T-helper 2 cell treated with Interferon-gamma antibody and Interleukin-4, amounts not matched to agents 5 μg/mL and 100 μg/mL, for 36 hours (primary cell): ENCODE data around the gene ZNF281.

Source experiments
- DNase-seq: peaks from one replicate; pipeline ENCODE4 v3.0.0; 2021; ENCODE audit warnings: low spot score
- H3K27ac Mint-ChIP-seq: one replicate; pipeline ENCODE4 v1.8.0; 2021; ENCODE audit warnings: mild to moderate bottlenecking, mixed read lengths
- H3K27me3 Mint-ChIP-seq: one replicate; pipeline ENCODE4 v1.8.0; 2021; ENCODE audit warnings: low read depth, mixed read lengths
- H3K36me3 Mint-ChIP-seq: one replicate; pipeline ENCODE4 v1.8.0; 2021; ENCODE audit warnings: low read depth, mixed read lengths
- H3K4me1 Mint-ChIP-seq: one replicate; pipeline ENCODE4 v1.8.0; 2021; ENCODE audit warnings: low read depth, mixed read lengths
- H3K4me3 Mint-ChIP-seq: one replicate; pipeline ENCODE4 v1.8.0; 2022; ENCODE audit warnings: mild to moderate bottlenecking, moderate library complexity, mixed read lengths
- H3K9me3 Mint-ChIP-seq: one replicate; pipeline ENCODE4 v1.8.0; 2021; ENCODE audit warnings: mixed read lengths

The ZNF281 gene, protein sequence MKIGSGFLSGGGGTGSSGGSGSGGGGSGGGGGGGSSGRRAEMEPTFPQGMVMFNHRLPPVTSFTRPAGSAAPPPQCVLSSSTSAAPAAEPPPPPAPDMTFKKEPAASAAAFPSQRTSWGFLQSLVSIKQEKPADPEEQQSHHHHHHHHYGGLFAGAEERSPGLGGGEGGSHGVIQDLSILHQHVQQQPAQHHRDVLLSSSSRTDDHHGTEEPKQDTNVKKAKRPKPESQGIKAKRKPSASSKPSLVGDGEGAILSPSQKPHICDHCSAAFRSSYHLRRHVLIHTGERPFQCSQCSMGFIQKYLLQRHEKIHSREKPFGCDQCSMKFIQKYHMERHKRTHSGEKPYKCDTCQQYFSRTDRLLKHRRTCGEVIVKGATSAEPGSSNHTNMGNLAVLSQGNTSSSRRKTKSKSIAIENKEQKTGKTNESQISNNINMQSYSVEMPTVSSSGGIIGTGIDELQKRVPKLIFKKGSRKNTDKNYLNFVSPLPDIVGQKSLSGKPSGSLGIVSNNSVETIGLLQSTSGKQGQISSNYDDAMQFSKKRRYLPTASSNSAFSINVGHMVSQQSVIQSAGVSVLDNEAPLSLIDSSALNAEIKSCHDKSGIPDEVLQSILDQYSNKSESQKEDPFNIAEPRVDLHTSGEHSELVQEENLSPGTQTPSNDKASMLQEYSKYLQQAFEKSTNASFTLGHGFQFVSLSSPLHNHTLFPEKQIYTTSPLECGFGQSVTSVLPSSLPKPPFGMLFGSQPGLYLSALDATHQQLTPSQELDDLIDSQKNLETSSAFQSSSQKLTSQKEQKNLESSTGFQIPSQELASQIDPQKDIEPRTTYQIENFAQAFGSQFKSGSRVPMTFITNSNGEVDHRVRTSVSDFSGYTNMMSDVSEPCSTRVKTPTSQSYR

DNA sequence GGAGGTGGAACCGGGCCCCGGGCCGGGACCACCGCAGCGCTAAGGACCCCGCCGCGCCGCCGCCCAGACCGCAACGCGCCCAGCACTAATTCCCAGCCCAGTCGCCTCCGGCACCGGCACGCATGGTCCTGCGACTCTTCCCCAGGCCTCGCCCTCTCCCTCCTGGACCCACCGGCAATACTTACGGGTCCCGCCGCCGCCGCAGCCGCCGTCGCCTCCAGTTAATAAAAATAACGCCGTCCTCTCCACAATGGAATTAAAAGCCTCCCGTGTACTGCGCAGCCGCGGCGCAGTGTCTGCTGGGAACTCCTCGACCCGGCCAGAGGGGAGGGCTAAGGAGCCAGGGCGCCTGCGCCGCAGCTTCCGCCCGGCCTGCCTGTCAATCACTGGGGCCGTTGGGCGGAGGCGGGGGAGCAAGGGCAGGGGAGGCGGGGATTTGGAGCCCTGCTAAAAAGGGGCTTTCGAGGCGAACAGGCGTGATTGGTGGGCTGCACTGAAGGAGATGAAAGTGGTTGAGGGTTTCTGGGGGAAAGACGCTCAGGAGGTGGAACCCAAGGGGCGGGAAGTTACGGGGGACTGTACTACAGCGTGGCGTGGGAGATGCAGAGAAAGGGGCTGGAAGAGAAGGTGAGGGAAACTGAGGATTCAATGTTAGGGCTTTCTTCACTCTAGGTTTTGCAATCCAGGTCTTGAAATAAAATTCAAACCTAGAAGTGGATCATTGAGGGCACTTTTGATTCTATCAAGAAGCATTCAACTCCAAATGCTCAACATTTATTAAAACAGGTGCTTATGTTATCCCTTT is at the start of gene ZNF281:
TSS of gene ZNF281 (minus strand) at position 276 of the 805 bp plus-strand sequence. CDS start 331 bp downstream, outside the sequence.
- Mint-ChIP-seq H3K36me3 (peaks cover 41% of the 10 kb centered on the region), H3K4me1 (peaks cover 43% of the 10 kb centered on the region), H3K9me3 (no peaks in the 10 kb centered on the region), H3K4me3 (peak within 1 kb of the TSS; percentile 95), H3K27ac (peak within 1 kb of the TSS; percentile 92), H3K27me3 (peaks cover 8% of the 10 kb centered on the region)
- peak; percentile 94 for DNase-seq

DNA sequence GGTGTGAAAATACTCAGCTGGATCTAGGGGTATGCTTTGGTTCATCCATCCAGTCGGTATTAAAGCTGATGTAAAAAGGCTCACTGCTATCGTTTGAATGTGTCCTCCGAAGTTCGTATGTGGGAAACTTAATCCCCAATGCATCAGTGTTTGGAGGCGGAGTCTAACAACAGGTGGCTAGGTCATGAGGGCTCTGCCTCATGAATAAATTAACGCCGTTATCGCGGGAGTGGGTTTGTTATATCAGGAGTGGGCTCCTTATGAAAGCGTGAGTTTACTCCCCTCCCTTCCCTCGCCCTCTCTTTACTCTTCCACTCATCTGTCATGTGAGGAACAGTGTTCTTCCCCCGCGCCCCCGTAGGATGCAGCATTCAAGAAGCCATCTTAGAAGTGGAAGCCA is 48.9 kb upstream of the ZNF281 start:
- Mint-ChIP-seq H3K4me3 (no peak overlapping the region), H3K36me3 (no peaks in the 10 kb centered on the region), H3K27ac (no peak overlapping the region), H3K27me3 (peaks cover 4% of the 10 kb centered on the region), H3K9me3 (no peaks in the 10 kb centered on the region), H3K4me1 (no peaks in the 10 kb centered on the region)
- DNase-seq, result no peak

DNA sequence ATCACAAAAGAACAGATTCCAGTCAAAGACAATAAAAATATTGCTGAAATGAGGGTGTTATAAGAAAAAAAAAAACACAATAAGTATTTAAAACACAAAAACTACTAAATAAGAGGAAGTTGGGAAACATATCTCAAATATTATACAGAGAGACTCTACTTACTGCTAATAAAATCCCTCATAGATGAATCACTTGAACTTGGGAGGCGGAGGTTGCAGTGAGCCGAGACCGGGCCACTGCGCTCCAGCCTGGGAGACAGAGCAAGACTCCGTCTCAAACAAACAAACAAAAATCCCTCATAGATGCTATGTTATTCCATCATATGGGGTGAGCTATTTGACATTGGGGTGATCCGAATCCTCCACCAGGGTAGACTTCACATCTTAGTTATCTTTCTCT is 48.0 kb upstream of the ZNF281 start:
- Mint-ChIP-seq H3K27ac (no peak overlapping the region), H3K9me3 (no peaks in the 10 kb centered on the region), H3K36me3 (no peaks in the 10 kb centered on the region), H3K4me3 (no peak overlapping the region), H3K4me1 (no peaks in the 10 kb centered on the region), H3K27me3 (peaks cover 2% of the 10 kb centered on the region)
- no peak for DNase-seq

DNA sequence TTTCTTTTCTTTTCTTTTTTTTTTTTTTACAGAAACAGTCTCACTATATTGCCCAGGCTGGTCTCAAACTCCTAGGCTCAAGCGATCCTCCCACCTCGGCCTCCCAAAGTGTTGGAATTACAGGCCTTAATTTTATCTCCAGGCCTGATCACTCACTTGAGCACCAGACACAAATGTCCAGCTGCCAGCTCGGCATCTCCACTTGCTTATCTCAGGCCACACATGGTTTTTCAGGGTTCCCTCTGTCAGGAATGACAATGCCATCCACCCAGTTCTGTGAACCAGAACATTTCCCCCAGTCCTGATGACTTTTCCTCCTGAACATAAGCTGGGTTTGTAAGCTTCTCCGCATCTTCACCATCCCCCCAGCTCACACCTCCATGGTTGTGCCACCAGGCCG is 44.6 kb upstream of the ZNF281 start:
- Mint-ChIP-seq H3K27me3 (peaks cover 3% of the 10 kb centered on the region), H3K27ac (no peak overlapping the region), H3K36me3 (no peaks in the 10 kb centered on the region), H3K4me1 (no peaks in the 10 kb centered on the region), H3K9me3 (no peaks in the 10 kb centered on the region), H3K4me3 (no peak overlapping the region)
- DNase-seq, result no peak

DNA sequence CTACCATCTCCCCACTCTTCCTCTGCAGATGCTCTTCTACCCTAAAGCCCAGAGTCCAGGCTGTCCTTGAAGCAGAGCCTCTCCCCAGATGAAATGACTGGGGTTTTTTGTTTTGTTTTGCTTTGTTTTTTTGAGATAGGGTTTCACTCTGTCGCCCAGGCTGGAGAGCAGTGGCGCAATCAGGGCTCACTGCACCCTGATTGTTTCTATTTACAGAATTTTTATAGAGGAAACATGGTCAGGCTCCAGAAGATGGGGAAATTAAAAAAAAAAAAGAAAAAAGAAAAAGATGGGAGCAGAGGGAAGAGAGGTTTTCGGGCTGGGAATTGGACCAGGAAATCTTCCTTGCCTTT is 43.7 kb upstream of the ZNF281 start:
- H3K36me3 Mint-ChIP-seq, result no peaks in the 10 kb centered on the region
- no peak overlapping the region for H3K4me3 Mint-ChIP-seq
- DNase-seq, result no peak
- no peaks in the 10 kb centered on the region for H3K9me3 Mint-ChIP-seq
- H3K27ac Mint-ChIP-seq, result no peak overlapping the region
- peaks cover 3% of the 10 kb centered on the region for H3K27me3 Mint-ChIP-seq
- H3K4me1 Mint-ChIP-seq, result no peaks in the 10 kb centered on the region

DNA sequence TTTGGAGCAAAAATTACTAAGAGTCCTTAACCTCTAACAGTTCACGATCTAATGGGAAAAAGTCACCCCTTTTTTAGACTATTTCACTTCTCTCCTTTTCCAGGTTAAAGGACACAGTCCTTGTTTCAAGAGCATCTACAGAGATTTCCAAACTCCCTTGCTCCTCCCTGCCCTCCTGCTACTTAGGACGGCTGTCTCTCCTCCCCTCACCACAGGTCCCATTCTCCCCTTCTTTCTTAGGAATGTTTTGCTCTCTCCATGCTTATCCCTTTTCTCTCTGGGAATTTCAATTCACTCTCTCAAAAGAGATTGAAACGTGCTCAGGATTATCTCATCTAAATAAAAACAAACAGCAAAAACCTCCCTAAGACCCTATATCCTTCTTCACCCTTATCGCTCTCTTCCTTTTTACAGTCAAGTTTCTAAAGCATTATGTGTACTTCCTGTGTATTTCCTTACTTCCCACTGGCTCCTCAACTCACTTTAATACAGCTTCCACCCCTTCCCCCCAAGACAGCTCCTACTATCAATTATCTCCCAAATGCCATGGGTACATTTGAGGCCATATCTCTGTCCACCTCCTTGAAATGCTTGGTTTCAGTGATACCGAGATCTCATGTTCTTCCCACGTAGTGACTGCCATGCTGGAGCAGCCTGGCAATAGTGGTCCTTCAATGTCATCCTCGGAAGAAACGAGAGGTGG is 43.2 kb upstream of the ZNF281 start:
- H3K9me3 Mint-ChIP-seq, result no peaks in the 10 kb centered on the region
- peaks cover 4% of the 10 kb centered on the region for H3K4me1 Mint-ChIP-seq
- DNase-seq, result no peak
- H3K36me3 Mint-ChIP-seq, result peaks cover 1% of the 10 kb centered on the region
- peaks cover 3% of the 10 kb centered on the region for H3K27me3 Mint-ChIP-seq
- no peak overlapping the region for H3K4me3 Mint-ChIP-seq
- H3K27ac Mint-ChIP-seq, result no peak overlapping the region

DNA sequence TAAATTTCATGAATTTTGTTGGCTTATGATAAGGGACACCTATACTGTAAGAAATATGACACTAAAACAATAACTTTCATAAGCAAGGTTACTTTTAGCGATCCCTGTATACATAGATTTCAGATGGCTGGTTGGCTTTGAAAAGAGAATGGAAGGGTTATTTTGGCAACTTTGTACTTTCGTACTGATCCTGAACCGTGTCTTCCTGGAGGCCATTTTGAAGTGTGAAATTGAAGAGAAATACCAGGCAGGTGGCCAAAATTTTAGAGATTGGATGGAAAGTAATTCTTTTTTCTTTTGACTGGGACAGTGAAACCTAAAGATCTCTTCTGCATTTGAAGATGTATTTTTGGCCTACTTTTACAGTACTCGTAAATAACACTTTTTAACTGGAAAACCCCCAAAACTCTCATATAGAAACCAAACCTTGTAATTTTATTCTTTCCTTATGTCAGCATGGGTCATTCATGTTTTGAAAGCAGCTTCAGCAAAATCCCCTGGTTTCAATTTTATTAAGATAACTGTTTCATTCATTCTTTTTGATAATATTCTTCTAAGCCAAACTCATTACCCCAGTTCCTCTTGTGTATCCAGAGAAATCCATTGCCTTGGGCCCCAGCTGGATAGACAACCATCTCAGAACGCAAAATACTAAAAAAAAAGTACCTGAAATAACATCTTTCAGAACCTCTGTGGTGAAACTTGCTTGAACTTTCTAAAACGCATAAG is 38.4 kb upstream of the ZNF281 start:
- Mint-ChIP-seq H3K36me3 (peaks cover 2% of the 10 kb centered on the region), H3K4me3 (no peak overlapping the region), H3K9me3 (no peaks in the 10 kb centered on the region), H3K27ac (peak overlapping the region; percentile 49), H3K4me1 (peaks cover 10% of the 10 kb centered on the region), H3K27me3 (peaks cover 3% of the 10 kb centered on the region)
- peak; percentile 13 for DNase-seq

DNA sequence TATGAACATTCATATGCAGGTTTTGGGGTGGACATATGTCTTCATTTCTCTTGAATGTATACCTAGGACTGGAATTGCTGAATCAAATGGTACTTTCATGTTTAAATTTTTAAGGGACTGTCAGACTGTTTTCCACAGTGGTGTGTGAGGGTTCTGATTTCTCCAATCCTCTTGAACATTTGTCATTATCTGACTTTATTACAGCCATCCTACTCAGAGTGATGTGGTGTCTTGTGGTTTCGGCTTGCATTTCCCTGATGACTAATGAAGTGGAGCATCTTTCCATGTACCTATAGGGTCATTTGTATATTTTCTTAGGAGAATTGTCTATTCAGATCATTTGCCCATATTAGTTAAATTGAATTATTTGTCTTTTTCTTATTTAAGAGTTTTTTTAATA is 35.4 kb upstream of the ZNF281 start:
- Mint-ChIP-seq H3K27me3 (no peaks in the 10 kb centered on the region), H3K4me3 (no peak overlapping the region), H3K36me3 (peaks cover 2% of the 10 kb centered on the region), H3K27ac (no peak overlapping the region), H3K9me3 (no peaks in the 10 kb centered on the region), H3K4me1 (peaks cover 10% of the 10 kb centered on the region)
- DNase-seq, result peak; percentile 48

DNA sequence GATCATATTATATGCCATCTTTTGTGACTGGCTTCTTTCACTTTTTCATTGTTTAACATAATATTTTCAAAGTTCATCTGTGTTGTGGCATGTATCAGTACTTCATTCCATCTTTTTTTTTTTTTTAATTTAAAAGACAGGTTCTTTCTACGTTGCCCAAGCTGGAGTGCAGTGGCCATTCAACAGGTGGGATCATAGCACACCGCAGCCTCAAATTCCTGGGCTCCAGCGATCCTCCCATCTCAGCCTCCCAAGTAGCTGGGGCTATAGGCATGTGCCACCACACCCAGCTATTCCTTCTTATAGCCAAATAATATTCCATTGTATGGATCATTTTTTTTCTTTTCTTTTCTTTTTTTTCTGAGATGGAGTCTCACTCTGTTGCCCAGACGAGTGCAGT is 34.6 kb upstream of the ZNF281 start:
- Mint-ChIP-seq H3K27ac (no peak overlapping the region), H3K27me3 (no peaks in the 10 kb centered on the region), H3K4me1 (peaks cover 10% of the 10 kb centered on the region), H3K9me3 (no peaks in the 10 kb centered on the region), H3K36me3 (peaks cover 2% of the 10 kb centered on the region), H3K4me3 (no peak overlapping the region)
- no peak for DNase-seq

DNA sequence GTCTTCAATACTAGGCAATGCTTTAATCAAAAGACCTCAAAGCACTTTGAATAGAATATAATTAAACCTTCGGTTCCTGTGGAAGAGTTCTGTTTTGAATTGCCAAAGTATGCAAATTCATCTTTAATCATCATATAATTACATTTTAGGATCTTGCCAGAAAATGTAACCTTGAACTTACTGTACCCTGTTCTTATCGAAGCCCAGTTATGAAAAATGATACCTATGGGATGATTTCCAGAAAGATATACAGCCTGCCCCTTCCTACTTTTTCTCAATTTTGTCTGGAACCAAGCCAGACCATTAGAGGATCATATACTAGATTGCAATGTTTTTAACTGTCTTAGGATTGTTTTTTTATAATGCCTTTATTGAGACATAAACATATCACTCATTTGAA is 34.0 kb upstream of the ZNF281 start:
- Mint-ChIP-seq H3K4me3 (no peak overlapping the region), H3K27ac (no peak overlapping the region), H3K9me3 (no peaks in the 10 kb centered on the region), H3K27me3 (no peaks in the 10 kb centered on the region), H3K36me3 (peaks cover 2% of the 10 kb centered on the region), H3K4me1 (peaks cover 12% of the 10 kb centered on the region)
- no peak for DNase-seq

DNA sequence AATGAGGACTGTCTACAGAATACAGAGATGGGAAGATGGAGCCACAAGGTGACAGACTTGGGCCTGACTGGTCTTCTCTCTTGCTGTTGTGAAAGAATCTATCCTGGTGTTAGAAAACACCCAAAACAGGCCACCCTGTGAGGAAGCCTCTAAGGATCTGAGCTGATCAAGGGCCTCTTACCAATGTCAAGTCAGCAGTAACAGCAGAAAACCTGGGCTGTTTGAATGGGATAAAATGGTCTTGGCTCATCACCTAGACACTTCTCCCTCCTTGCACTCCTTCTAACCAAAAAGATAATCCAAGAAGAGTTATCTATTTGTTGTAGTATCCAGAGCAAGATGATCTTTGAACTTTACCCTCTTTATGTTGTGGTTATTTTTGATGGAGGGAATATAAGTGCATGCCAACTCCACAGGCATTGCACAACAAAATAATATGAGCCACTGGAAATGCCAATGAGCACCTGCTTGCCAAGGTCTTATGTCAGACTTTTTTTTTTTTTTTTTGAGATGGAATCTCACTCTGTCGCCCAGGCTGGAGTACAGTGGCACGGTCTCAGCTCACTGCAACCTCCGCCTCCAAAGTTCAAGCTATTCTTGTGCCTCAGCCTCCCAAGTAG is 32.8 kb upstream of the ZNF281 start:
- no peaks in the 10 kb centered on the region for H3K9me3 Mint-ChIP-seq
- H3K27ac Mint-ChIP-seq, result no peak overlapping the region
- DNase-seq, result no peak
- H3K27me3 Mint-ChIP-seq, result no peaks in the 10 kb centered on the region
- no peaks in the 10 kb centered on the region for H3K36me3 Mint-ChIP-seq
- peaks cover 7% of the 10 kb centered on the region for H3K4me1 Mint-ChIP-seq
- H3K4me3 Mint-ChIP-seq, result no peak overlapping the region

DNA sequence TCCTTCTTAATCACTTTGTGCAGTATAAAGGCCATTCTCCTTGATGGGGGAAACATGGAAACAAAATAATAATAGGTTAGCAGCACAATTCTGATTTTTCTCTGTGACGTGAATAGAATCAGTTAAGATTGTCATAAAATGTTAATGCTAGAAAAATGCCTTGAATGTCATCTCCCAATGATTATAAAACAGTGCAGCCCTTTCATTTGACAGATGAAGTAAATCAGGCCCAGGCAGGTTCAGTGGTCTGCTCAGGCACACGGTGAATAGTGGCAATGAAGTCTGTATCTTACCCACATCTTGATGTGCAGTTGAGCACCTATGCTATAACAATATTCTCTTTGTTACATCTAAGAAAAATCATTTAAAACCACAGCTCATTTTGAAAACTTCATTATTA is 32.2 kb upstream of the ZNF281 start:
- H3K4me3 Mint-ChIP-seq, result no peak overlapping the region
- H3K9me3 Mint-ChIP-seq, result no peaks in the 10 kb centered on the region
- H3K27me3 Mint-ChIP-seq, result no peaks in the 10 kb centered on the region
- H3K27ac Mint-ChIP-seq, result no peak overlapping the region
- no peaks in the 10 kb centered on the region for H3K36me3 Mint-ChIP-seq
- H3K4me1 Mint-ChIP-seq, result peaks cover 8% of the 10 kb centered on the region
- no peak for DNase-seq
